Suprapubic skin (tissue), 3 donors: ENCODE results near the gene ARPC5L.

Experiments
- CTCF ChIP-seq, 2 donors: fragments of 200-600 bp in 1 of 2; fragments of 450-650 bp in 1 of 2; sonication (generic) in 1 of 2; IDR thresholded peaks; one replicate each; pipeline ENCODE4 v1.5.1; 2016 to 2019; ENCODE audit warnings: antibody characterized with exemption in 2 of 2, mild to moderate bottlenecking in 1 of 2, moderate library complexity in 1 of 2
- POLR2A ChIP-seq, 2 donors: fragments of 450-650 bp; IDR thresholded peaks; one replicate each; pipeline ENCODE4 v1.6.1; 2017; ENCODE audit warnings: antibody characterized with exemption in 2 of 2, mild to moderate bottlenecking in 2 of 2, moderate library complexity in 2 of 2

GRCh38 chr9:124911766-124912165, 49.8 kb downstream of the ARPC5L start:
- TF ChIP-seq POLR2A (IDR thresholded peaks at IDR 0.05) = no peak
- no peak for TF ChIP-seq CTCF (IDR thresholded peaks at IDR 0.05)
